Esophagus squamous epithelium (tissue), 5 donors: Measurements from ENCODE around the gene NEK4. TPM values are rescaled to one million over a fixed set of nuclear protein-coding genes. Genes with fewer than 3 reads are reported as not detected.
A peak's percentile ranks its signal among the peaks of the same experiment; 100 is the strongest.

Experiments
- DNase-seq: peaks from one replicate; lab custom pipeline; 2025; lab: John Stamatoyannopoulos, UW
- H3K27ac ChIP-seq, 4 donors: fragments of 200-600 bp; sonication (generic); one replicate each; pipeline ENCODE4 v1.5.1; 2016 to 2019; ENCODE audit warnings: mild to moderate bottlenecking in 1 of 4
- H3K27me3 ChIP-seq, 4 donors: fragments of 200-600 bp; sonication (generic); 1 replicate in 3 of 4; 2 replicates in 1 of 4; pipeline versions ENCODE4 v1.5.1 to v1.6.0; 2017 to 2021; ENCODE audit warnings: antibody characterized with exemption in 1 of 4
- H3K36me3 ChIP-seq, 3 donors: fragments of 200-600 bp; sonication (generic); one replicate each; pipeline ENCODE4 v1.5.1; 2016 to 2019
- H3K4me1 ChIP-seq, 3 donors: fragments of 200-600 bp; sonication (generic); one replicate each; pipeline ENCODE4 v1.5.1; 2017 to 2019
- H3K4me3 ChIP-seq, 4 donors: fragments of 200-600 bp; sonication (generic); 1 replicate in 3 of 4; 2 replicates in 1 of 4; pipeline ENCODE4 v1.5.1; 2016 to 2019; ENCODE audit warnings: mild to moderate bottlenecking in 2 of 4, moderate library complexity in 1 of 4
- H3K9me3 ChIP-seq, 3 donors: fragments of 200-600 bp; sonication (generic); one replicate each; pipeline ENCODE4 v1.5.1; 2016 to 2019
- CTCF ChIP-seq, 6 experiments: fragments of 450-650 bp in 4 of 6; fragments of 200-600 bp in 2 of 6; sonication (generic) in 2 of 6; IDR thresholded peaks; one replicate each; pipeline ENCODE4 v1.5.1; 2016 to 2019; ENCODE audit warnings: antibody characterized with exemption in 6 of 6, mild to moderate bottlenecking in 4 of 6, moderate library complexity in 4 of 6
- POLR2A ChIP-seq, 4 donors: fragments of 450-650 bp; IDR thresholded peaks; one replicate each; pipeline ENCODE4 v1.6.1; 2017; ENCODE audit warnings: antibody characterized with exemption in 4 of 4, mild to moderate bottlenecking in 4 of 4, moderate library complexity in 3 of 4
- WGBS, 2 donors: methylation state at CpG; one replicate each; pipeline ENCODE4 v1.1.5; 2018; 5-methylcytosine and 5-hydroxymethylcytosine counted together
- intact Hi-C: fragments of 100-400 bp; cut with DNase I; formaldehyde crosslinking; loops from one replicate; pipeline ENCODE4 v1.15.0; 2022
- small RNA-seq, 4 donors: library from RNA; depleted of rRNA; stranded (forward); fragments of <200 nt; gene quantifications; one replicate each; pipeline ENCODE3, GENCODE V24; 2016
- total RNA-seq, 4 donors: library from RNA; depleted of rRNA; stranded (reverse); fragments of >200 nt; gene quantifications; one replicate each; pipeline ENCODE4 v1.1.0, GENCODE V29; 2016
- donor health status: DM: yes; HTN: yes; CAD: no.

Gene NEK4
- total RNA-seq, 4 donors from 2014 or later, result 8.0 to 16.6 (median 14.6) TPM

DNA sequence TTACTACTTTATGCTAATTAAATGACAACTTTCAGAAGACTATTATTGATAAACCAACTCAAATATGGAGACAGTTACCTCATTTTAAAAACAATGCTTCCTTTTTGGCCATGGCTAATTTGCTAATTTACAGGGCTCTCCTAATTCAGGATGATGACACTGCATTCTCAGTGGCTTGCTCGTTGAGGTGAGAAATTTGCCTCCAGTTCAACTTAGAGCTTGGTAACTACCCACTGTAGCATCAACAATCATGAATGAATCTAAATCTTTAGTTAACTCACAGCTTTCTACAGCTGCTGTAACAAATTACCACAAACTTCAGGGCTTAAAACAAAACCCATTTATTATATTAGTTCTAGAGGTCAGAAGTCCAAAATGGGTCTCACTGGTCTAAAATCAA, 99.1 kb downstream of the NEK4 start:
- TF ChIP-seq POLR2A (IDR thresholded peaks at IDR 0.05) (no peak), CTCF (IDR thresholded peaks at IDR 0.05) (no peak)
- Histone ChIP-seq H3K4me3 (no peak overlapping the region), H3K36me3 (peaks cover 5 to 86% (median 6%) of the 10 kb centered on the region in 3 donors), H3K9me3 (no peaks in the 10 kb centered on the region), H3K27me3 (no peaks in the 10 kb centered on the region), H3K27ac (peak overlapping the region in 3 of 4 donors; percentile 12 to 63 (median 33)), H3K4me1 (peaks cover 5 to 20% (median 12%) of the 10 kb centered on the region in 3 donors)
- WGBS, 2 donors, result 53 to 64% methylated on average over 1 of the region's 1 CpG
- intact Hi-C loops, result no loop called here
- no peak for DNase-seq

DNA sequence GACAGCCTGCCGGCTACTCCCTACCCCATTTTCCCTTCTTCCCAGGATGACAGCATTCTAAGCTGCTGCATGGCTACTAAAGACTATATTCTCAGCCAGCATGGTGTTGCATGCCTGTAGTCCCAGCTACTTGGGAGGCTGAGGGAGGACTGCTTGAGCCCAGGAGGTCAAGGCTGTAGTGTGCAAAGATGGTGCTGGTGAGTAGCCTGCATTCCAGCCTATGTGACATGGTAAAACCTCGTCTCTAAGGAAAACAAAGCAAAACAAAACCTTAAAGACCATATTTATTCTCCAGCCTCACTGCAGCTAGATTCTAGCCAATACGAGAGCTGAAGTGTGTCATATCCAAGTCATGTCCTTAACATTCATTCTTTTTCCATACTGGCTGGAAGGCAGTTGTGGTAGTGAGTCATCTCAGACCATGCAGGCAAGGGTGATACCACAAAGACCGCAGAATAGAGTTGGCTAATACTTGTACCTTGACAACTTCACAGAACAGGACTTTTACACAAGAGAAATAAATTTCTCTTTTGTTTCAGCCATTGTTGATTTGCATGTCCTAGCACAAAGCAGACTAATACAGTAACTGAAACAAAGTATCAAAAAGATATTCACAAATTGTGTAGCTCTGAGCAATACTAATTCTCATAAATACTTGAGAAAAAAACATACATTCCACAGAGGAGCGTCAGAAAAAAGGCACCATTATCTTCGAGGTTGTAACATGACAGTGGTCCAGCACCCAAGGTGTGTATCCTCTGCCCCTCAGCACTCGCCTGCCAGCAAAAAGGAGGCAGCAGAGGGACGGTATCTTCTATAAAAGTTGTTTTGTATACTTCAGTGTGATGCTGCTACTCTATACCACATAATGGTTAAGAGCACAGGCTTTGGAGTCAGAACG, 99.9 kb downstream of the NEK4 start:
- no peak for TF ChIP-seq POLR2A (IDR thresholded peaks at IDR 0.05)
- TF ChIP-seq CTCF (IDR thresholded peaks at IDR 0.05), result no peak
- peak overlapping the region in 1 of 4 donors; percentile 17 for H3K4me3 ChIP-seq
- 30 to 31% methylated on average over 9 of the region's 9 CpGs for WGBS, 2 donors
- peaks cover 0 to 86% (median 5%) of the 10 kb centered on the region in 3 donors for H3K36me3 ChIP-seq
- peaks cover 5 to 20% (median 12%) of the 10 kb centered on the region in 3 donors for H3K4me1 ChIP-seq
- peak overlapping the region; percentile 12 to 80 (median 48) for H3K27ac ChIP-seq
- H3K9me3 ChIP-seq, result no peaks in the 10 kb centered on the region
- intact Hi-C loops, result no loop called here
- DNase-seq, result no peak
- no peaks in the 10 kb centered on the region for H3K27me3 ChIP-seq

- peaks cover 0 to 100% (median 22%) of the 10 kb centered on the region in 3 donors for H3K36me3 ChIP-seq
- no peaks in the 10 kb centered on the region for H3K4me1 ChIP-seq
- TF ChIP-seq CTCF (IDR thresholded peaks at IDR 0.05), result no peak
- no peak for TF ChIP-seq POLR2A (IDR thresholded peaks at IDR 0.05)
- no peak for DNase-seq
- H3K4me3 ChIP-seq, result no peak overlapping the region
- H3K27me3 ChIP-seq, result no peaks in the 10 kb centered on the region
- no peak overlapping the region for H3K27ac ChIP-seq
- intact Hi-C loops, result no loop called here
- WGBS, 2 donors, result 69 to 83% methylated on average over 3 of the region's 3 CpGs
- no peaks in the 10 kb centered on the region for H3K9me3 ChIP-seq
Observed at GRCh38 chr3:52663098-52663497, 107.6 kb downstream of the NEK4 start.

DNA sequence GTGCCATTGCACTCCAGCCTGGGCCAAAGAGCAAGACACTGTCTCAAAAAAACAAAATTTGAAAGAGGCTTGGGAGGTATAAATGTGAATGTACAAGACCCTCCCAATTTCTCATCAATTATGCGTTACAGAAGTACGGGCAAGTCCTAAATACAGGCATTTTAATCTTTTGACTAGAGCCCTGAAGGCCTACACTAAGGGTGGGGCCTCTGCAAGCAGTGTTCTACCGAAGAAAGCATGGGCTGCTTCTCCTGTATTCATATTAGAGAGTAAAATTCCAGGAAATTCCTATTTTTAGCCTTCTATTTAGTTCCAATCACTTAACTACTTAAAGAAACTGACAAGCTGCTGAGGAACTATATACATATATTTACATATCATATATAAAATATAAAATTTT, 110.7 kb downstream of the NEK4 start:
- Histone ChIP-seq H3K4me1 (no peaks in the 10 kb centered on the region), H3K36me3 (peaks cover 0 to 100% (median 19%) of the 10 kb centered on the region in 3 donors), H3K4me3 (no peak overlapping the region), H3K27me3 (no peaks in the 10 kb centered on the region), H3K27ac (no peak overlapping the region), H3K9me3 (no peaks in the 10 kb centered on the region)
- 63 to 70% methylated on average over 3 of the region's 3 CpGs for WGBS, 2 donors
- intact Hi-C loops, result no loop called here
- DNase-seq, result no peak
- TF ChIP-seq POLR2A (IDR thresholded peaks at IDR 0.05) (no peak), CTCF (IDR thresholded peaks at IDR 0.05) (no peak)

Small RNA genes lying within 50 kb of the gene (small RNA-seq; reads per million reads assigned to genes)
- gene AC006254.2, result 0 reads per million in 4 donors
- 8,995 to 26,291 (median 17,859) reads per million in 4 donors for gene RF00569
- 0 reads per million in 4 donors for gene RF01183
- 0 to 0.27 (median 0) reads per million in 4 donors for gene SNORD19
- 0 reads per million in 4 donors for gene SNORD19B
- 3,019 to 3,988 (median 3,633) reads per million in 4 donors for gene SNORD69

Other genes starting within 250 kb of the NEK4 start
- 10 to 100 TPM; 58.9 to 79.5 (median 70.2) TPM for gene NT5DC2, start 237.1 kb downstream of the NEK4 start, total RNA-seq
- gene UQCC5, start 234.3 kb downstream of the NEK4 start, total RNA-seq, result 1 to 10 TPM in 3 of 4 donors, under 1 TPM in 1; 0.32 to 5.1 (median 1.9) TPM
- gene PBRM1, start 85.0 kb downstream of the NEK4 start, total RNA-seq, result 10 to 100 TPM; 34.0 to 76.4 (median 63.7) TPM
- 100 to 1,000 TPM in 3 of 4 donors, 10 to 100 TPM in 1; 95.8 to 184 (median 112) TPM for gene GNL3, start 84.9 kb downstream of the NEK4 start, total RNA-seq
- 10 to 100 TPM; 10.6 to 34.7 (median 26.0) TPM for gene GLT8D1, start 65.1 kb downstream of the NEK4 start, total RNA-seq
- 100 to 1,000 TPM in 3 of 4 donors, 10 to 100 TPM in 1; 65.8 to 138 (median 123) TPM for gene SPCS1, start 64.8 kb downstream of the NEK4 start, total RNA-seq
- not detected for gene ITIH1, start 6.7 kb upstream of the NEK4 start, total RNA-seq
- gene ITIH3, start 23.9 kb upstream of the NEK4 start, total RNA-seq, result 1 to 10 TPM in 2 of 4 donors, under 1 TPM in 1, not detected in 1; 0.26 to 3.7 (median 1.3) TPM
- 1 to 10 TPM in 3 of 4 donors, under 1 TPM in 1; 0.22 to 2.3 (median 1.5) TPM for gene ITIH4, start 59.7 kb upstream of the NEK4 start, total RNA-seq
- 10 to 100 TPM in 1 of 4 donors, 1 to 10 TPM in 2, not detected in 1; 4.2 to 15.7 (median 5.7) TPM for gene MUSTN1, start 64.1 kb upstream of the NEK4 start, total RNA-seq
- 10 to 100 TPM in 3 of 4 donors, 1 to 10 TPM in 1; 7.0 to 14.7 (median 12.4) TPM for gene STIMATE, start 126.6 kb upstream of the NEK4 start, total RNA-seq